Measurements from ENCODE around the gene KIDINS220.
A peak's percentile ranks its signal among the peaks of the same experiment; 100 is the strongest.

Gene KIDINS220

DNA sequence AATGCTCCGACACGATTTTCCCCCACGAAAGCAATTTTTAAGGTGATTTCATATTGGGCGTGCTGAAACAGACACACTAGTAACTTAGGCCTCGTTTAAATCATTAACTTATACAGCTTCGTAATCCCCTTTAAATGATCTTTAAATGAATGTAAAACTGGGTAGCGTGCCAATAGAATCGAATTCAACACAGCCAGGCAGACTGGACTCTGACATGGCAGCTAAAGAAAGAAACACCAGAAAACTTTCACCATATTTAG is 157.9 kb downstream of the KIDINS220 start:
- no peak overlapping the region for H2AFZ ChIP-seq (ENCODE audit: insufficient read depth, low read length, poor library complexity)
- H3K79me1 ChIP-seq (ENCODE audit: low read length): peaks cover 63% of the 10 kb centered on the region
- peak overlapping the region; percentile 96 for H2AK5ac ChIP-seq (ENCODE audit: low read length)
- WGBS (ENCODE audit: extremely low coverage, insufficient coverage, insufficient read length): no CpG with 5 or more reads among the region's 8 CpGs
- no peak overlapping the region for H3K23ac ChIP-seq (ENCODE audit: low read length)
- H3K4me2 ChIP-seq (ENCODE audit: low read length): peak overlapping the region; percentile 53
- no peaks in the 10 kb centered on the region for H3K27me3 ChIP-seq (ENCODE audit: insufficient read depth, low read length)
- H3K36me3 ChIP-seq (ENCODE audit: control insufficient read depth in 1 of 2, insufficient read depth in 2 of 2, low read length in 2 of 2): peaks cover 4 to 9% of the 10 kb centered on the region in 2 experiments
- peak overlapping the region; percentile 95 for H3K9ac ChIP-seq (ENCODE audit: low read length)
- peak overlapping the region; percentile 100 for H4K91ac ChIP-seq (ENCODE audit: low read depth, low read length)
- peak overlapping the region; percentile 98 for H3K14ac ChIP-seq (ENCODE audit: low read length)
- H3K4me3 ChIP-seq (ENCODE audit: low read depth, low read length): peak overlapping the region; percentile 73
- H3K9me3 ChIP-seq (ENCODE audit: insufficient read depth, low read depth, low read length): peaks cover 2% of the 10 kb centered on the region
- H2BK120ac ChIP-seq (ENCODE audit: insufficient read depth, low read length, poor library complexity): peak overlapping the region; percentile 99
- H4K12ac ChIP-seq (ENCODE audit: low read depth, low read length): no peak overlapping the region
- peak overlapping the region; percentile 99 for H2BK5ac ChIP-seq (ENCODE audit: low read depth, low read length, poor library complexity)
- peak overlapping the region; percentile 94 for H4K8ac ChIP-seq (ENCODE audit: low read depth, low read length)
- peaks cover 20 to 27% of the 10 kb centered on the region in 2 experiments for H3K4me1 ChIP-seq (ENCODE audit: control insufficient read depth in 1 of 2, insufficient read depth in 2 of 2, low read length in 2 of 2)
- peak overlapping the region; percentile 98 for H3K4ac ChIP-seq (ENCODE audit: low read depth, low read length)
- peak overlapping the region; percentile 98 for H2BK12ac ChIP-seq (ENCODE audit: low read length)
- no peak for DNase-seq
- H3K18ac ChIP-seq (ENCODE audit: low read length): peak overlapping the region; percentile 98
- peak overlapping the region; percentile 100 for H3K27ac ChIP-seq (ENCODE audit: low read depth, low read length)
- peaks cover 32% of the 10 kb centered on the region for H3K79me2 ChIP-seq (ENCODE audit: control insufficient read depth, insufficient read depth, low read length, poor library complexity)

Data from trophoblast cell (in vitro differentiated cells and primary cell).